B cell (primary cell): ENCODE results near the gene ZNF407. TPM values are rescaled to one million over a fixed set of nuclear protein-coding genes. Genes with fewer than 3 reads are reported as not detected.

Source experiments
- ATAC-seq: fragments of 200-7000 bp; cut with Tn5 transposase; one replicate; pipeline ENCODE4 v1.10.0; 2021; ENCODE audit warnings: low read depth, mild to moderate bottlenecking, moderate number of reproducible peaks, moderate library complexity
- CTCF ChIA-PET: fragments of 350-600 bp; sonication (Branson Sonifier 250); formaldehyde crosslinking; loops from one replicate; lab custom pipeline; 2021; ENCODE audit warnings: antibody characterized with exemption, inconsistent platforms; lab: Charles Lee
- POLR2A ChIA-PET: fragments of 350-600 bp; sonication (Branson Sonifier 250); formaldehyde crosslinking; loops from one replicate; lab custom pipeline; 2021; ENCODE audit warnings: antibody characterized with exemption; lab: Charles Lee
- DNase-seq: peaks from one replicate; pipeline ENCODE4 v3.0.0; 2013
- H2AFZ ChIP-seq: 2 replicates; pipeline ENCODE4 v1.6.1; 2012; ENCODE audit warnings: mild to moderate bottlenecking, low read depth, low read length; ENCODE audit not compliant: insufficient read depth, poor library complexity, severe bottlenecking
- H3K27ac ChIP-seq, 2 donors: 1 replicate in 1 of 2; 2 replicates in 1 of 2; pipeline ENCODE4 v1.5.1; 2012 to 2013; ENCODE audit warnings: low read length in 2 of 2, mild to moderate bottlenecking in 2 of 2, moderate library complexity in 1 of 2
- H3K27me3 ChIP-seq, 4 experiments: fragments of 200-600 bp in 1 of 4; sonication (generic) in 1 of 4; replicated peaks in 1 of 4; 1 replicate in 2 of 4; 2 replicates in 2 of 4; pipeline versions ENCODE4 v1.6.1 to v1.7.0; 2013 to 2016; ENCODE audit warnings: low read length in 3 of 4, mild to moderate bottlenecking in 2 of 4, mixed read lengths in 1 of 4, moderate library complexity in 1 of 4; ENCODE audit not compliant: insufficient read depth in 4 of 4, control insufficient read depth in 3 of 4; ENCODE audit errors: control extremely low read depth in 1 of 4
- H3K36me3 ChIP-seq, 2 experiments: replicated peaks in 1 of 2; 1 replicate in 1 of 2; 2 replicates in 1 of 2; pipeline versions ENCODE4 v1.6.1 to v1.7.1; 2013; ENCODE audit warnings: low read length in 1 of 2; ENCODE audit not compliant: insufficient read depth in 2 of 2, control insufficient read depth in 1 of 2; ENCODE audit errors: control extremely low read depth in 1 of 2, extremely low read depth in 1 of 2
- H3K4me1 ChIP-seq, 2 donors: fragments of 200-600 bp in 1 of 2; sonication (generic) in 1 of 2; 1 replicate in 1 of 2; 2 replicates in 1 of 2; pipeline versions ENCODE4 v1.5.1 to v1.6.1; 2013 to 2017; ENCODE audit warnings: low read length in 2 of 2; ENCODE audit not compliant: control insufficient read depth in 2 of 2, insufficient read depth in 2 of 2
- H3K4me2 ChIP-seq: replicated peaks from 2 replicates; pipeline ENCODE3; 2012; ENCODE audit warnings: mild to moderate bottlenecking, low read depth, low read length; ENCODE audit not compliant: poor library complexity, severe bottlenecking
- H3K4me3 ChIP-seq, 5 experiments: fragments of 200-600 bp in 1 of 5; sonication (generic) in 1 of 5; 1 replicate in 3 of 5; 2 replicates in 2 of 5; pipeline versions ENCODE4 v1.5.1 to v1.7.0; 2011 to 2016; ENCODE audit warnings: low read length in 4 of 5, mild to moderate bottlenecking in 4 of 5, low read depth in 2 of 5, control low read depth in 1 of 5, moderate library complexity in 1 of 5; ENCODE audit not compliant: insufficient read depth in 1 of 5; ENCODE audit errors: control extremely low read depth in 1 of 5, extremely low read depth in 1 of 5
- H3K79me2 ChIP-seq: fragments of 200-600 bp; sonication (generic); one replicate; pipeline ENCODE4 v1.6.0; 2016; ENCODE audit warnings: low read length; ENCODE audit not compliant: control insufficient read depth, insufficient read depth
- H3K9ac ChIP-seq: fragments of 200-600 bp; sonication (generic); 2 replicates; pipeline ENCODE4 v1.6.1; 2017; ENCODE audit warnings: mild to moderate bottlenecking, low read length, moderate library complexity
- H3K9me3 ChIP-seq, 3 donors: one replicate each; pipeline versions ENCODE4 v1.6.1 to v1.7.1; 2013; ENCODE audit warnings: low read length in 2 of 3; ENCODE audit not compliant: control insufficient read depth in 2 of 3, insufficient read depth in 1 of 3; ENCODE audit errors: control extremely low read depth in 1 of 3
- H4K20me1 ChIP-seq: 2 replicates; pipeline ENCODE4 v1.6.0; 2012; ENCODE audit warnings: mild to moderate bottlenecking, low read length; ENCODE audit not compliant: insufficient read depth, control insufficient read depth, poor library complexity, severe bottlenecking
- H3K27ac Mint-ChIP-seq: one replicate; pipeline ENCODE4 v1.8.0; 2021; ENCODE audit warnings: mixed read lengths
- H3K27me3 Mint-ChIP-seq: one replicate; pipeline ENCODE4 v1.8.0; 2021; ENCODE audit warnings: mixed read lengths
- H3K4me1 Mint-ChIP-seq: one replicate; pipeline ENCODE4 v1.8.0; 2021; ENCODE audit warnings: mixed read lengths
- H3K4me3 Mint-ChIP-seq: one replicate; pipeline ENCODE4 v1.8.0; 2021; ENCODE audit warnings: mixed read lengths
- H3K9me3 Mint-ChIP-seq: one replicate; pipeline ENCODE4 v1.8.0; 2022; ENCODE audit warnings: mixed read lengths; ENCODE audit not compliant: insufficient read depth
- CTCF ChIP-seq: fragments of 200-600 bp; IDR thresholded peaks from one replicate; pipeline ENCODE4 v1.8.0; 2022; ENCODE audit warnings: antibody characterized with exemption, mild to moderate bottlenecking
- EZH2 ChIP-seq: IDR thresholded peaks from 2 replicates; pipeline ENCODE4 v1.6.1; 2012; ENCODE audit warnings: borderline replicate concordance, low read depth, mild to moderate bottlenecking, moderate library complexity, low read length; ENCODE audit not compliant: insufficient read depth, poor library complexity, severe bottlenecking
- WGBS: methylation state at CpG from one replicate; pipeline ENCODE4 v1.1.5; 2013; ENCODE audit warnings: missing lambda C conversion rate; ENCODE audit not compliant: insufficient coverage; 5-methylcytosine and 5-hydroxymethylcytosine counted together
- intact Hi-C: fragments of 100-400 bp; cut with micrococcal nuclease; formaldehyde crosslinking; loops from one replicate; pipeline ENCODE4 v1.10.0; 2022
- polyA plus RNA-seq: library from polyadenylated mRNA; depleted of rRNA; stranded (reverse); fragments of >200 nt; gene quantifications from 2 replicates; pipeline ENCODE4 v1.2.3, GENCODE V29; 2012
- total RNA-seq, 2 donors: library from RNA; stranded (reverse); fragments of 120-200 nt in 1 of 2; gene quantifications; 1 replicate in 1 of 2; 2 replicates in 1 of 2; pipeline versions ENCODE4 v1.2.3 to v1.2.4, GENCODE V29; 2013 to 2022

Gene ZNF407
- total and polyA plus RNA-seq, 2 donors (not counting 1 experiment from before 2014, with no cell fraction given), result 4.5 to 37.1 TPM

DNA sequence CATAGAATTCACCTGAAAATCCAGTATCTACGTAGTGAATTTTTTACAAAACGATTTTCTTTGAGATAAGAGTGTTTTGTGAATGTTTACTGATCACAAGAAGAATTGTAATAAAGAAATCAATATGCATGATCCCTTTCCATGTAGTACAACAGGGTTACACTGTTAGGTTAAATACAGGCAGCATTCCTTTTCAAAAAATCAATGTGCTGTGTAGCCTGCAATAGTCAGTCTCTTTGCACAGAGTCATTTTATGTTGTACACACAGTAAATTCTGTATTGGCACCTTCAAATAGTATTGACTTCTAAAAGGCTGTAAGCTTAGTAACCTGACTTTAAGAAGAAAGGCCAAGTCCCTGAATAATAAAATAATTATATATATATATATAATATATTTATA, 63.3 kb downstream of the ZNF407 start:
- Histone ChIP-seq H3K27ac (no peak overlapping the region), H3K79me2 (no peaks in the 10 kb centered on the region), H3K27me3 (no peaks in the 10 kb centered on the region), H3K4me2 (no peak overlapping the region), H3K36me3 (peaks cover 3 to 9% of the 10 kb centered on the region in 2 experiments), H3K9ac (no peak overlapping the region), H3K4me3 (no peak overlapping the region), H4K20me1 (no peaks in the 10 kb centered on the region), H3K4me1 (no peaks in the 10 kb centered on the region), H3K9me3 (no peaks in the 10 kb centered on the region), H2AFZ (no peak overlapping the region)
- Mint-ChIP-seq H3K9me3 (no peaks in the 10 kb centered on the region), H3K27me3 (no peaks in the 10 kb centered on the region), H3K4me1 (no peaks in the 10 kb centered on the region), H3K4me3 (no peak overlapping the region), H3K27ac (no peak overlapping the region)
- ChIA-PET CTCF (interaction anchor here (0.8 to 1.1 kb wide), 2 partner anchors 8 to 819 kb away, joined by 3 to 4 read pairs; no protein-coding TSS in a partner anchor), POLR2A (no interaction called here)
- intact Hi-C loops, result no loop called here
- no peak for DNase-seq
- WGBS, result no CpG with 5 or more reads among the region's 2 CpGs
- no peak for ATAC-seq
- TF ChIP-seq CTCF (no peak), EZH2 (no peak)

GRCh38 chr18:74661691-74662090, 64.0 kb downstream of the ZNF407 start:
- no peaks in the 10 kb centered on the region for H3K4me1 ChIP-seq
- H3K4me1 Mint-ChIP-seq, result no peaks in the 10 kb centered on the region
- H3K27ac ChIP-seq, result no peak overlapping the region
- H2AFZ ChIP-seq, result no peak overlapping the region
- no peak for DNase-seq
- no peaks in the 10 kb centered on the region for H3K79me2 ChIP-seq
- POLR2A ChIA-PET, result no interaction called here
- no peaks in the 10 kb centered on the region for H3K27me3 Mint-ChIP-seq
- H3K4me2 ChIP-seq, result no peak overlapping the region
- TF ChIP-seq CTCF (no peak), EZH2 (no peak)
- H3K27ac Mint-ChIP-seq, result no peak overlapping the region
- peaks cover 3 to 9% of the 10 kb centered on the region in 2 experiments for H3K36me3 ChIP-seq
- no peak for ATAC-seq
- H3K4me3 Mint-ChIP-seq, result no peak overlapping the region
- H3K4me3 ChIP-seq, result no peak overlapping the region
- H3K27me3 ChIP-seq, result no peaks in the 10 kb centered on the region
- no peak overlapping the region for H3K9ac ChIP-seq
- no peaks in the 10 kb centered on the region for H3K9me3 ChIP-seq
- WGBS, result 97% methylated on average over 4 of the region's 6 CpGs
- H3K9me3 Mint-ChIP-seq, result no peaks in the 10 kb centered on the region
- no peaks in the 10 kb centered on the region for H4K20me1 ChIP-seq
- CTCF ChIA-PET, result interaction anchor here (0.6 to 1.1 kb wide), 3 partner anchors 9 to 818 kb away, joined by 3 to 4 read pairs (median 3); no protein-coding TSS in a partner anchor
- intact Hi-C loops, result loop anchor here (1.0 kb wide), 1 partner anchor 29 kb away; no protein-coding TSS in a partner anchor
